AG04450 (cell line): ENCODE results near the gene KNTC1. TPM values are rescaled to one million over a fixed set of nuclear protein-coding genes. Genes with fewer than 3 reads are reported as not detected.

Source experiments
- CTCF ChIA-PET: fragments of 300-600, 350-600 bp; formaldehyde crosslinking; extraction: SDS; loops from one replicate; lab custom pipeline; 2022; ENCODE audit warnings: antibody characterized with exemption, inconsistent platforms; lab: Charles Lee
- POLR2A ChIA-PET: fragments of 350-600 bp; formaldehyde crosslinking; extraction: SDS; loops from one replicate; lab custom pipeline; 2021; ENCODE audit warnings: antibody characterized with exemption, inconsistent platforms; lab: Yijun Ruan, JAX
- DNase-seq: peaks from one replicate; pipeline ENCODE4 v3.0.0-alpha.2; 2011; ENCODE audit warnings: low read depth, low spot score
- H3K27ac ChIP-seq: one replicate; pipeline ENCODE4 v1.5.1; 2012; ENCODE audit warnings: low read depth, low read length, control low read depth
- H3K27me3 ChIP-seq: one replicate; pipeline ENCODE4 v1.6.0; 2012; ENCODE audit warnings: low read length; ENCODE audit not compliant: control insufficient read depth, insufficient read depth
- H3K4me3 ChIP-seq: 2 replicates; pipeline ENCODE4 v1.5.1; 2011; ENCODE audit warnings: mild to moderate bottlenecking, low read depth, low read length, control low read depth
- H3K9me3 ChIP-seq: 2 replicates; pipeline ENCODE4 v1.5.1; 2012; ENCODE audit warnings: low read length; ENCODE audit not compliant: control insufficient read depth, insufficient read depth
- polyA plus RNA-seq: library from polyadenylated mRNA; depleted of rRNA; stranded (reverse); fragments of >200 nt; gene quantifications from 2 replicates; pipeline ENCODE4 v1.2.3, GENCODE V29; 2011
- TF ChIP-seq, protein P1 (sequence below): IDR thresholded peaks from 2 replicates; pipeline ENCODE4 v1.5.1; 2011; ENCODE audit warnings: low read depth, low read length, control low read depth, inconsistent platforms

The KNTC1 gene
- polyA plus RNA-seq, 1 experiment, result 10.0 TPM

GRCh38 chr12:122544537-122544936 is 17.5 kb downstream of the KNTC1 start:
- TF ChIP-seq, protein P1, sequence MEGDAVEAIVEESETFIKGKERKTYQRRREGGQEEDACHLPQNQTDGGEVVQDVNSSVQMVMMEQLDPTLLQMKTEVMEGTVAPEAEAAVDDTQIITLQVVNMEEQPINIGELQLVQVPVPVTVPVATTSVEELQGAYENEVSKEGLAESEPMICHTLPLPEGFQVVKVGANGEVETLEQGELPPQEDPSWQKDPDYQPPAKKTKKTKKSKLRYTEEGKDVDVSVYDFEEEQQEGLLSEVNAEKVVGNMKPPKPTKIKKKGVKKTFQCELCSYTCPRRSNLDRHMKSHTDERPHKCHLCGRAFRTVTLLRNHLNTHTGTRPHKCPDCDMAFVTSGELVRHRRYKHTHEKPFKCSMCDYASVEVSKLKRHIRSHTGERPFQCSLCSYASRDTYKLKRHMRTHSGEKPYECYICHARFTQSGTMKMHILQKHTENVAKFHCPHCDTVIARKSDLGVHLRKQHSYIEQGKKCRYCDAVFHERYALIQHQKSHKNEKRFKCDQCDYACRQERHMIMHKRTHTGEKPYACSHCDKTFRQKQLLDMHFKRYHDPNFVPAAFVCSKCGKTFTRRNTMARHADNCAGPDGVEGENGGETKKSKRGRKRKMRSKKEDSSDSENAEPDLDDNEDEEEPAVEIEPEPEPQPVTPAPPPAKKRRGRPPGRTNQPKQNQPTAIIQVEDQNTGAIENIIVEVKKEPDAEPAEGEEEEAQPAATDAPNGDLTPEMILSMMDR, result no peak
- H3K27ac ChIP-seq, result no peak overlapping the region
- ChIA-PET POLR2A (no interaction called here), CTCF (no interaction called here)
- no peak for DNase-seq
- H3K9me3 ChIP-seq, result no peaks in the 10 kb centered on the region
- no peak overlapping the region for H3K4me3 ChIP-seq
- no peaks in the 10 kb centered on the region for H3K27me3 ChIP-seq

GRCh38 chr12:122545855-122546254 is 18.8 kb downstream of the KNTC1 start:
- Histone ChIP-seq H3K27me3 (no peaks in the 10 kb centered on the region), H3K9me3 (no peaks in the 10 kb centered on the region), H3K27ac (no peak overlapping the region), H3K4me3 (no peak overlapping the region)
- no peak for DNase-seq
- TF ChIP-seq, protein P1, result no peak
- ChIA-PET CTCF (no interaction called here), POLR2A (no interaction called here)

DNA sequence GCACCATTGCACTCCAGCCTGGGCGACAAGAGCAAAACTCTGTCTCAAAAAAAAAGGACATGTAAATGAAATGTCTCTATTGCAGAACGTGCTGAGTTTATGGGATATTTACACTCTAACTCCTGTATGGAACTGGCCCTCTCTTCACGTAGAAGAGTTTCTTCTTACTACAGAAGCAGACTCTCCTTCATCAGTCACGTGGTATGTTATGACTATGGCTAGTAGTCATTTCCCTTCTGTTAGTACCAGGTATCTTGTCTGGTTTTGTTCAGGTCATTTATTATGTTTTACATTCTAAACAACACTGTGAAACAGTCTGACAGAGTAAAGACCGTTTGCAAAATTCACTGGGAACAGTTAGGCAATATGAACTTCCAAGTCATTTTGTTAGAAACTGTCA is 20.3 kb downstream of the KNTC1 start:
- Histone ChIP-seq H3K27me3 (no peaks in the 10 kb centered on the region), H3K4me3 (no peak overlapping the region), H3K9me3 (no peaks in the 10 kb centered on the region), H3K27ac (no peak overlapping the region)
- ChIA-PET POLR2A (interaction anchor here (1.2 kb wide), 1 partner anchor 20 kb away, joined by 4 read pairs; the partner anchor contains the start of genes KNTC1 and RSRC2), CTCF (no interaction called here)
- DNase-seq, result no peak
- TF ChIP-seq, protein P1, result no peak

DNA sequence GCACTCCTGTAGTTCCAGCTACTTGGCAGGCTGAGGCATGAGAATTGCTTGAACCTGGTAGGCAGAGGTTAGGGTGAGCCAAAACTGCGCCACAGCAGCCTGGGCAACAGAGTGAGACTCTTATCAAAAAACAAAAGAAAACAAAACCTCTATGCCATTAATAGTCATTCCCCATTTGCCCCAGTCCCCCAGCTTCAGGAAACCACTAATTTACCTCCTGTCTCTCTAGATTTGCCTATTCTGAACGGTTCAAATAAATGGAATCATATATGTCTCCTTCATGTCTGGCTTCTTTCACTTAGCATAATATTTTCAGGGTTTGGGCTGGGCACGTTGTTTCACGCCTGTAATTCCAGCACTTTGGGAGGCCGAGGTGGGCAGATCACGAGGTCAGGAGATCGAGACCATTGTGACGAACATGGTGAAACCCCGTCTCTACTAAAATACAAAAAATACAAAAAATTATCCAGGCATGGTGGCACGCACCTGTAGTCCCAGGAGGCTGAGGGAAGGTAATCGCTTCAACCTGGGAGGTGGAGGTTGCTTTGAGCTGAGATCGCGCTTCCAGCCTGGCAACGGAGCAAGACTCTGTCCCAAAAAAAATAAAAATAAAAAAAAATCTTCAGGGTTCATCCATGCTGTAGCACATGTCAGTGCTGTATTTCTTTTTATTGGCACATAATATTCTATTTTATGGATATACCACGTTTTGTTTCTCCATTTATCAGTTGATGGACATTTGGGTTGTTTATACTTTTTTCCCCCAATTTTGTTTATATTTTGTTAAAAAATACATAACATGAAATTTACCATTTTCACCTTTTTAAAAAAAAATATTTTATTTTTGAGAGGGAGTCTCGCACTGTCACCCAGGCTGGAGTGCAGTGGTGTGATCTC is 31.9 kb downstream of the KNTC1 start:
- DNase-seq, result no peak
- ChIA-PET POLR2A (interaction anchor here (0.6 kb wide), 1 partner anchor 266 kb away, joined by 3 read pairs; no protein-coding TSS in a partner anchor), CTCF (no interaction called here)
- Histone ChIP-seq H3K27me3 (no peaks in the 10 kb centered on the region), H3K9me3 (no peaks in the 10 kb centered on the region), H3K4me3 (no peak overlapping the region), H3K27ac (no peak overlapping the region)
- TF ChIP-seq, protein P1, result no peak

- Histone ChIP-seq H3K9me3 (no peaks in the 10 kb centered on the region), H3K4me3 (no peak overlapping the region), H3K27ac (no peak overlapping the region), H3K27me3 (no peaks in the 10 kb centered on the region)
- TF ChIP-seq, protein P1, result no peak
- ChIA-PET POLR2A (no interaction called here), CTCF (no interaction called here)
- no peak for DNase-seq
Measured at GRCh38 chr12:122560138-122560537, 33.1 kb downstream of the KNTC1 start.
